Fibroblast of upper back skin (primary cell): ENCODE data around the gene ARL11.

Experiments used
- DNase-seq: peaks from one replicate; pipeline ENCODE4 v3.0.0-alpha.2; 2013

Gene ARL11

DNA sequence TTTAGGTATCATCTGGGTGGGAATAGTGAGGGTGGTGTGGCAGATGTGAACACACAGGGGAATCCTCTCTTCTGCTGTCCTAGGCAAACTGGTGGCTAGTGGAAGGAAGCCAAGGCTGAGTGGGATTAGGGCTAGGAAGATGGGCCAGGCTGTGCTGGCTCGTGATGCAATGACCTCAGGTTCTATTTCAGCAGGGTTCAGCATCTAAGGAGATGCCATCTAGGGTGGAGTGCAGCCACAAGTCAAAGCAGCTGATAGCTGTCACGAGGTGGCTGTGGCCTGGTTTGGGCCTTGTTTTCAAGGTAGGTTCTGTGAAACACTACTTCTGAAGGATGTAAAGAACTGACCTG is 21.6 kb downstream of the ARL11 start:
- DNase-seq, result no peak

DNA sequence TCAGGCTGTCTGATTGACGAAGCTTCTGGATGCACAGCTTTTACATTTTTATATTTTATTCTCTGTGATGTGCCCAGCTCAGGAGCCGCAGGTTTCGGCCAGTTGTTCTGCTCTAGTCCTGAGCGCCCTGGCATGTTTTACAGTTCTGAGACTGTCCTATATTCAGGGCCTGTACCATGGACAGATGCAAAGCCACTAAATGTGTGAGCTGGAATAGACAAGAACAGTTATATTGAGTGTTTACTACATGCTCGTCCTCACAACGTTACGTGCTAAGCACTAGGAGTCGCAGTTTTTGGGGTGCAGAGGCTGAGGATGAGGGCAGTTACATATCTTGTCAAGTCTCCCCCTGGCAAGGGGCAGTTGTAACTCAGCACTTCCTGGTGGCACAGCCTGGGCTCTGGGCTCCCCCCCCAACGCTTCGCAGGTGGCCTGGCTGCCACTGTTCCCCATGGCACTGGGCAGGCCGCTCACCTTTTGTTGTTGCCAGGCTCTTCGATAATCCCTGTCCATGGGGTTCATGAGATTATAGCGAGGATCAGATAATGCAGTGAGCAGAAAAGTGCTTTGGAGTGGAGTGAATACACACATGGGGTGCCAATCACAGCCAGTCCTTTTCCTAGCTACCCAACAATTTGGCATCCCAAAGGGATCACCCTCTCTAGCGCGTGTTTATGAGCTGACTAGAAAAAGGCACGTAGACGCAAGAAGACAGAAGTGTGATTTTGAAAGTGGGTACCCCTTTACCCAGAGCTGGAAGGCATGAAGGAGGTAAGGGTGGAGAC is 23.5 kb downstream of the ARL11 start:
- DNase-seq, result no peak

DNA sequence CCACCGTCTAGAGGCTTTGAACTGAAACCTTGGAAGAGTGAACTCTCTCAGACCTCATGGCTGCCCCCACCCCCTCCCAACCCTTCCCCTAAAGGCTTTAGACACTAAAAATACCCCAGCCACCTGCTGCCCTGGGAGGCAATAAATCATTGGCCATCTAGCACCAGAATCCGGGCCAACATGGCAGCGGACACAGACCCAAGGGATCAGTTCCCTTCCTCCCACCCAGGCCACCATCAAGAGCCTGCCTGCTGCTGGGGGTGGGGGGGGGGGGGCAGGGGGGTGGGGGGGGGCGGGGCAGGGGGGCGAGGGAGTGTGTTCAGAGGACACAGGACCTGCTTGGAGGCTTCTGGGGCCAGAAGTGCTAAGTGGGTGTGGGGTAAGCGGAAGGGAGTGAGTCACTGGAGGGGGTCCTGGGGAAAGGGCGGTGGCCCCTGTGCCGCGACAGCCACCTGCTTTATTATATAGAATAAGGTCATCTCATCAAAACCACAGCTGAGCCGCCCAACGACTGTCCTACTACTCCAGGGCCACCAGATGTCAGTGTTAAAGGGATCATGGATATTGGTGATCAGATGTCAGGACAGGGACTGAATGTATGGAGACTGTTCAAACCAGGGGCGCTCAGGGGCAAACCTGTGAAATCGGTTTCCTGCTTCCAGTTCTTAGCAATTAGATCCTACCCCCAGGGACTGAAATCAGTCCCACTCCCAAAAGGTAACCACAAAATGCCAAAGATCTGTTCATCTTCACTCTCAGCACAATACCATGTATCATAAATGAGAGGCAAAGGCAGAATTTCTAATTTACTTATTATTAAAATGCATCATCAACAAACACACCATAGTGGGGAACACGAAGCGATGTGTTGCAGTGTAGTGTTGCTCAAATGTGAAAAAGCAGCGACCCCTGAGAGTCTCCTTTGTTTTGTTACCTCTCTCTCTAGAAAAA is 24.3 kb downstream of the ARL11 start:
- DNase-seq, result peak; percentile 45

DNA sequence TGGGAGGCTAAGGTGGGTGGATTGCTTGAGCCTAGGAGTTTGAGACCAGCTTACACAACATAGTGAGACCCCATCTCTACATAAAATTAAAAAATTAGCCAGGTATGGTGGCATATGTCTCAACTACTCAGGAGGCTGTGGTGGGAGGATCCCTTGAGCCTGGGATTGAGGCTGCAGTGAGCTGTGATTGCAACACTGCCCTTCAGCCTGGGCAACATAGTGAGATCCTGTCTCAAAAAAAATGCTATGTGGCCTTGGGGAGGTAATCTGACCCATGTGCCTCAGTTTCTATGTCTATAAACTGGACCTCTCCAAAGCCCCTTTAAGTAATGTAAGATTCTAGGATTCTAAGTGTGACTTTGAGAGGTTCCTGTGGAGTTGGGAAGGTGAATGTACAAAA is 25.2 kb downstream of the ARL11 start:
- no peak for DNase-seq

DNA sequence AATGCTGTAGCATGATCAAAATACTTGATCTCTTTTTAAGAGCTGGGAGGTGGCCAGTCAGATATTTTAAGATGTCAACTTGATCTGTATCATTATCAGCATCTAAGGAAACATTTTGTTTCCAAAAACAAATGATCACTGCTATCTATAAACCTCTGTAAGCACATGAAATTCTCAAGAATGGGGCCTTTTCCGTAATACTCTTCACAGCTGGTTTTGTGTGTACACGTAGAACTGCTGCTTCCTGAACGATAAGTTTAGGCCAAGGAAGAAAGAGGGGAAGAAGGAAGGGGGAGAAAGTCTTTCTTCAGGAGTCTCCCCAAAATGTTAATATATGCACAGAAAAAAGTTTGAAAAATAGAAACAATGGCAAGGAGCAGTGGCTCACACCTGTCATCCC is 25.7 kb downstream of the ARL11 start:
- no peak for DNase-seq

DNA sequence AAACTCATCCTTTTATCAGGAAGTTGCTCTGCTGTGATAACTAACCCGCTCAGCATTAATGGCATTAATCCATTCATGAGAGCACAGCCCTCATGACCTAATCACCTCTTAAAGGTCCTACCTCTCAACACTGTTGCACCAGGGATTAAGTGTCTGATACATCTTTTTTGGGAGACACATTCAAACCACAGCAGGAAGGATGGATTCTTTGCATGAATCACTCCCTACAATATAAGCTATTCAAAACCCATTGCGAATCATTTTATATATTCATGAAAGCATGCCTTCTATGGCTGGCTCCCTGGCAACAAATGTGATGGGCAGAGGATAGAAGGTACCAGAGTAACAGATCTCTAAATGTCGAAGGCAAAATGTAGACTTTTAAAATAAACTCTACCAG is 27.6 kb downstream of the ARL11 start:
- peak; percentile 56 for DNase-seq

DNA sequence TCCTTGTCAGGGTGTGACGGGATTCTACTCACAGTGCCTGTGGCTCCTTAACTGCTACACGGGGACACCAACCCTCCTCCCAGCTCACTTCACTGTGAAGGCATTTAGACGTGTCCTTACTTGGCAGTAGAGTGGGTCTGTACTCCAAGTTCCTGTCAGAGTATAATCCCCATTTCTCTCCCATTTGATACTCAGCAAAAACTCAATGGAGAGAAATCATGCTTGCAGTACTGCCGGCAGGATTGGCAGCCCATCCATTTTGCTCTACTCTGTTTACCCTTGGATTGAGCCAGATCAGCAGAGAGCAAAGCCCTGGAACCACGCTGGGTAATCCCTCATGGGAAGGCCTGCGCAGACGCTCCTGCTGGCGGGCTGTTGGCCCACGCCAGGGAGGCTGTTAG is 28.9 kb downstream of the ARL11 start:
- DNase-seq, result no peak

DNA sequence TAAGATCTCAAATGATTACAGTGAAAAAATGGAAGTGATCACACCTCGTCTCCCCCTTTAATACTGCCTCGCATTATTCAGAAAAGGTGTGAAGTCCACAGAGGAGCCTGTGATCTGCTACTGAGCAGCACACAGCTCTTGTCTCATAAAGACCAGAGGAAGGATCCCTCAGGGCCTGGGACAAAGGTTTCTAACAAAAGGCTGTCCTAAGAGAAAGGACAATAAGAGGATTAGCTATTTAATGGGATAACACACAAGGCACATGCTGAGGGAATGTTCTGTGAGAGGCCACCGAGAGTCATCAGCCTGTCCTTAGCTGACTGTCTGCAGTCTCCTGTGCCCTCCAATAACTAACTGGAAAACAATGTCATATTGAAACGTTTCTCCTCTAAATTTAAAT is 36.3 kb downstream of the ARL11 start:
- DNase-seq, result no peak

DNA sequence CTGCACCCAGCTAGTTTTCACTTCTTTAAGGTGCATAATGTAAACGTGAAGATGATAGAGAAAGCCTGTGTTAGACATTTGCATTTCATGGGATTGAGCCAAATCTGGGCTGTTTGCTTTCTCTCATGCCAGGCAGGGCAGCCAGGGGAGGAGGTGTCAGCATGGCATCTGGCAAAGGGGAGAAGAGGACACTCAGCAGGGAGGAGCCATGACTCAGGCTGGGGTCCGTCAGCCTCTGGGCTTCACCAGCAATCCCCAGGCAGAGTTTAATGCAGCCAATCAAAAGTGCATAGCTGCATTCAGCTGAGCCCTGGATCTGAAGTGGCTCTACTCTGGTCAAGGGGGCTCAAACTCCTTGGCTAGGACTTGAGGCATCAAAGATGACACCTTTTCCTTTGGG is 39.5 kb downstream of the ARL11 start:
- DNase-seq, result no peak

DNA sequence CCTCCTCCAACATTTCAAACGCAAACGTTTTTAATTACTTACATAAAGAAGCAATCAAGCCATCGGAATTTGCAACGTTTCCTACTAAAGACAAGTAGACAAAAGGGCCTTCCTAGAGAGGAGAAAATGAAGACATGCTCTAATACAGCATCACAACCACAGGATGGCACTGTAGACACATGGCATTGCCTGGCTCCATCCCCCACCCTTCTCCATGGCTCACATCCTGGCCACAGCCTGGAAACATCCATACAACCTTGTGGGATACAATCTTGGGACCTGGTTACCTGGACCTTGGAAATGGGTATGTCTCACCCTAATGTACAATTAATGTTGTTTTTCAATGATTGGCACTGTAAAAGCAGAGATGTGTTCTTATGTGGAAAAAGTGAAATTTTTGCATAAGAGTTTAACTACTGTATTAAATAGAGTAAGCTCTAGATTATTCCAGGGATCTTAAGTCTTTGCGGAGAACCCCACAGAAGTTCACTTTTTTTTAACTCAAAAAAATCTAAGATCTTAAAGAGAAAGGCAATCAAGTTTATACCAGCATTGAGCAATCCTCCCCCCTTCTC is 41.5 kb downstream of the ARL11 start:
- peak; percentile 63 for DNase-seq

DNA sequence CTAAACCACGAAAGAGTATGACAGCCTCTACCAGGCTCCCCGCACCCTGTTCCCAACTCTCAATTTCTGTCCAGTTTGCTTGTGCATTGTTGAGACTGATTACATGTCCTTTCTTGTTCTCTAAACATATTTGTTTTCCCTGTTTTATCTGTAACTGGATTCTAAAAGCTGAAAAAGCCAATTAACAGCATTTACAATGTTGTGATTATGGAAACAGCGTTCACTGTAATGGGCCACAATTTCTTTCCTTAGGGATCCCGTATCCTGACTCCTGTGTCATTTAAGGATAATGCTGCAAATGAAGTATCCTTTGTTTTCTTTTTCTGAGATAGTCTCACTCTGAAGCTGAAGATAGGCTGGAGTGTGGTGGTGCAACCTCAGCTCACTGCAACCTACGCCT is 42.5 kb downstream of the ARL11 start:
- DNase-seq, result no peak

DNA sequence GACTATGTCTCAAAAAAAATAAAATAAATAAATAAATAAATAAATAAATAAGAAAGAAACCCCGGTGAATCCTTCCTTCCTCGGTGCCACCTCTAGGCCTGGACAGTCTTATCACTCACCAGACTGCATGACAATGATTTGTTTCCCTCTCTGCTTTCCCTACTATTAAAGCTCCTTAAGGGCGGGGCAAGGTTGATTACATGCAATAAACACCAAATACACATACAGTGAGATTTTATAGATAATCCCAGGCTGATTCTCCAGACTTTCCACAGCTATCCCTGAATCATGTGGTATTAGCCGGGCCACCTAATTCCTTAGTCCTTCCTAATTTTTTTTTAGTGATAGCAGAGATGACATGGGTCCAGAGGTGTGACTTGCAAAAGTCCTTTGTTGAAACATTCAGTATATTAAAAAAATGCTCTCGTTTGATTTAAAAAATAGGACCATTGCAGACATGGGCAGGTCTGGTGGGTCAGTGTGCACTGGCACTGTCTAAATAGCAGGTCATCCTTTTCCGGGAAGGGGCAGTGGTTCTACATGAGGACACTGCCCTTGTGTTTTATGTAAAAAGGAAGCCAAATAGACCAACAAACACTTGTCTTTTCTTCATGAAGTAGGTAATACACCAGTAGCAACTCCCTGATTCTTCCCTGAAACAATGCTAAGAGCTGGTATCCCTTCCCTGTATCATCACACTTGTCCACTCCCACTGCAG is 48.4 kb downstream of the ARL11 start:
- no peak for DNase-seq

DNA sequence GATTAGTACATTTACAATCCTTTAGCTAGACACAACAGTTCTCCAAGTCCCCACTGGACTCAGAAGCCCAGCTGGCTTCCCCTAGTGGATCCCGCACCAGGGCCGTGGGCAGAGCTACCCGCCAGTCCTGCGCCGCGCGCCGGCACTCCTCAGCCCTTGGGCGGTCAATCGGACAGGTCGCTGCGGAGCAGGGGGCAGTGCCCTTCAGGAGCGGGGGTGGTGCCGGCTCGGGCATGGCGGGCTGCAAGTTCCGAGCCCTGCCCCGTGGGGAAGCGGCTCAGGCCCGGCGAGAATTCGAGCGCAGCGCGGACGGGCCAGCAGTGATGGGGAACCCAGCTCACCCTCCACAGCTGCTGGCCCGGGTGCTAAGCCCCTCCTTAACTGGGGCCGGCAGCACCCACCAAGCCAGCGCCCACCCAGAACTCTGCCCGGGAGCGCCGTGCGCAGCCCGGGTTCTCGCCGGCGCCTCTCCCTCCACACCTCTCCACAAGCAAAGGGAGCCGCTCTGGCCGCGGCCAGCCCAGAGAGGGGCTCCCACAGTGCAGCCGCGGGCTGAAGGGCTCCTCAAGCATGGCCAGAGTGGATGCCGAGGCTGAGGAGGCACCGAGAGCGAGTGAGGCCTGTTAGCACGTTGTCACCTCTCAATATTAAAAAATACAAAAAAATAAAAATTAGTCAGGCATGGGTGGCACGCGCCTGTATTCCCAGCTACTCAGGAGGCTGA is 50.0 kb downstream of the ARL11 start:
- no peak for DNase-seq

DNA sequence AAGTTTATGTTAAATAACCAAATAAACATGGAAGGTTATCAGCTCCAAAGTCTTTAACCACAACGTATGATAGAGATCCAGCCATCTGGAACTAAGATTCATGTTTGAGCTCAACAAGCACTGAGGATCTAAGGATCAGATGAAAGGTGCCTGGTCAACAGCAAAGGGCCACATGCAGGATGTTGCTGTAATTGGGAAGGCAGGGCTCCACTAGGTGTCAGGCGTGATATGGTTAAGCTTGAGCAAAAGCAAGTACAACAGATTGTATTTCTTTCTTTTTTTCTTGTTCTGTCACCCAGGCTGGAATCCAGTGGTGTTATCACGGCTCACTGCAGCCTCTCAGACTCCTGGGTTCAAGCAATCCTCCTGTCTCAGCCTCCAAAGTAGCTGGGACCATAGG is 50.9 kb downstream of the ARL11 start:
- DNase-seq, result peak; percentile 12

DNA sequence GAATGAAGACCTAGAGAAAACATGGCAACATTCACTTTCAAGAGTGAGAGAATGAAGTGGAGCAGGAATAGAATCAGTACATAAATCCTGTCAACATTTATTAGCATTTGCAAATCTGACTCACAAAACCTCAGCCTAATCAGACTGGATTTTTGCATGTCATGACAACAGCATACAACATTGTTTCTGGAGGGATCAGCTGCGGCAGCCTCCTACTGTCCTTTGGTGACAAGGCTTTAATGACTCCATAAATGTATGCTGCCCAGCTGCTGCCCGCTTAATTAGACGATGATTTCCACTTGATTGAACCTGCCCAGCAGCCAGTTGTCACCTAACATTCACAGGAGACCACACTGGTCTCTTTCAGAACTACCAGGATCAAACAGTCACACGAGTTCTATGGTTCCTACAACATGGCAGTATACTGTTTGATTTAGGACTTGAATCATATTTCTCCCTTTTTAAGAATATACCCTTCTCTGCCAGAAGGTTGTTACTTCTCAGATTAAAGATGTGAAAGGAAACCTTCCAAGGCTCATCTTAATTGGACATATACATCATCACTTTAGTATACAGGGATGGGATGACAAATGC is 53.6 kb downstream of the ARL11 start:
- DNase-seq, result peak; percentile 33
